Femur (tissue), 1 donor: ENCODE data around the gene RCCD1.

ENCODE experiments used
- DNase-seq: peaks from one replicate; pipeline ENCODE4 v3.0.0-alpha.2; 2017

Gene RCCD1

DNA sequence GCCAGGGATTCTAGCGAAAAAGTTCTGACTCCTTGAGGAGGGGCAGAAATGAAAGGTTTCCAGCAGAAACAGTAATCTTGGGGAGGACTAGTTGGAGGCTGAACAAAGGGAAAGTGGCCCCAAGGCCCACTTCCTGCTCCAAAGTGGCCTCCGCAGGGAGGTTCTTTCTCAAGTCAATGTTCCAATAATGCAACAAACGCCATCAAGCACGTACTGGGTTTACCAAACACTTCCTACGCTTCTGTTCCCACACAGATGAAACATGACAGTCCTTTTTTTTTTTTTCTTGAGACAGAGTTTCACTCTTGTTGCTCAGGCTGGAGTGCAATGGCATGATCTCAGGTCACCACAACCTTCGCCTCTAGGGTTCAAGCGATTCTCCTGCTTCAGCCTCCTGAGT, 9.6 kb upstream of the RCCD1 start:
- DNase-seq, result no peak

DNA sequence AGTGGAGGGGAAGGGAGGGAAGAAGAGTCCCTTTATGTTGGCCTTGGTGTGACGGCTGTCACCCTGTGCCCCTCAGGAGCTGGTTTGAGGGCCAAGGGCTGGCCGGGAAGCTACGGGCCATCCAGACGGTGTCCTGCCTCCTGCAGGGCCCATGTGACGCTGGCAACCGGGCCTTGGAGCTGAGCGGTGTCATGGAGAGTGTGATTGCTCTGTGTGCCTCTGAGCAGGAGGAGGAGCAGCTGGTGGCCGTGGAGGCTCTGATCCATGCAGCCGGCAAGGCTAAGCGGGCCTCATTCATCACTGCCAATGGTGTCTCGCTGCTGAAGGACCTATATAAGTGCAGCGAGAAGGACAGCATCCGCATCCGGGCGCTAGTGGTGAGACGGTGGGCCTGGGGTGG, 8.1 kb upstream of the RCCD1 start:
- DNase-seq, result no peak

DNA sequence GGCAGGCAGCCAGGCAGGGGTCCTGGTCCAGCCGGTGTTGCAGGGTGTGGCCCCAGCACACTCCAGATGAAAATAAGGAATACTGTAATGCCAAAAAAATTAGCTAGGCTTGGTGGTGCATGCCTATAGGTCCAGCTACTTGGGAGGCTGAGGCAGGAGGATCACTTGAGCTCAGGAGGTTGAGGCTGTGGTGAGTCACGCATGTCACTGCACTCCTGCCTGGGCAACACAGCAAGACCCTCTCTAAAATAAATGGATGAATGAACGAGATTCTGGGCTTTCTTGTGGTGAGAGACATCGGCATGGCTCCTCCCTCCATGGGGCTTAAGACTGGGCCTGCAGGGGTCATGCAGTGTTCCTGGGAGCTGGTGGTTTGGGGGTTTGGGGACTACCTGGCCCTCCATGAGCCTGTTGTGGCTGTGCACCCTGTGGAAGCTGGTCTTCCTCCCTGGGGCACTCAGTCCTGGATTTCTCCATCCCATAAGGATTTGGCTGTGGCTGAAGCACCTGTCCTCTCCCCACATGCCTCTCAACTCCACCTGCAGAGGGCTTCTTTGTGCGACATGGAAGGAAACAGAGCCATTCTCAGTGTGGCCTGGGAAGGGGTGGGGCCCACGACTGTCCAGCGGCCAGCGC, 7.6 kb upstream of the RCCD1 start:
- DNase-seq, result no peak

DNA sequence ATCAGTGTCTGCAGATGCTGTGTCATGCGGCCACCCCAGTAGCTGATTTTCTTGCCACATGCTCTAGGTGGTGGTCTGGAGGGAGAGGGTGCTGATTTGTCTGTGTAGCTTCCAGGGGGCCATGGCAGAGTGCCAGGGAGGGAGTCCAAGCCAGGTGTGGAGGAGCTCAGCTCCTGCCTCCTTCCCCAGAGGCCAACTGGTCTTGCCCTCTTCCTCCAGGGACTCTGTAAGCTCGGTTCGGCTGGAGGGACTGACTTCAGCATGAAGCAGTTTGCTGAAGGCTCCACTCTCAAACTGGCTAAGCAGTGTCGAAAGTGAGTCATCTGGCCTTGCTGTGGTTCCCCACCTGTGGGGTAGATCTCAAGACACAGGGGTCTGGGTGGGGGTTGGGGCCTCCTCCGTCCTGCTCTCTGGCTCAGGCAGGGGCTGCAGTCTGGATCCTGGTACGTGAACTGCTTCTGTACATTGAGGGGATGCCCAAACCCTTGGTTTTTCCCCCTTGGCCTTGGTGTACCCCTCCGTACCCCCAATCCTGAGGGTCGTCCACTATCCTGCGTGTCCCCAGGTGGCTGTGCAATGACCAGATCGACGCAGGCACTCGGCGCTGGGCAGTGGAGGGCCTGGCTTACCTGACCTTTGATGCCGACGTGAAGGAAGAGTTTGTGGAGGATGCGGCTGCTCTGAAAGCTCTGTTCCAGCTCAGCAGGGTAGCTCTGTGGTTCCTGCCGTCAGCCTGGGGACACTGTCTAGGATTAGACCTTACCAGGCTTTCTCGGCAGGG, 6.9 kb upstream of the RCCD1 start:
- DNase-seq, result no peak

DNA sequence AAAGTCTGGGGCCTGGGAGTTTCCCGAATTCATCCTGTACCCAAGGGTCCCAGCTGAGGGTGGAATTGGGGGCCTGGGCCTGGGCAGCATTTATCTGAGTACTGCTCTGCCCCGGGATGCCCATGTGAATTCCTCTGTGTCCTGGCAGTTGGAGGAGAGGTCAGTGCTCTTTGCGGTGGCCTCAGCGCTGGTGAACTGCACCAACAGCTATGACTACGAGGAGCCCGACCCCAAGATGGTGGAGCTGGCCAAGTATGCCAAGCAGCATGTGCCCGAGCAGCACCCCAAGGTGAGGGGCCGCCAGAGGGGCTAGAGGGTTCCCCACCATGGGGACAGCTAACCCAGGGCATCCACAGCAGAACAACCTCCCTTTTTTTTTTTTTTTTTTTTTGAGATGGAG, 6.2 kb upstream of the RCCD1 start:
- DNase-seq, result no peak

DNA sequence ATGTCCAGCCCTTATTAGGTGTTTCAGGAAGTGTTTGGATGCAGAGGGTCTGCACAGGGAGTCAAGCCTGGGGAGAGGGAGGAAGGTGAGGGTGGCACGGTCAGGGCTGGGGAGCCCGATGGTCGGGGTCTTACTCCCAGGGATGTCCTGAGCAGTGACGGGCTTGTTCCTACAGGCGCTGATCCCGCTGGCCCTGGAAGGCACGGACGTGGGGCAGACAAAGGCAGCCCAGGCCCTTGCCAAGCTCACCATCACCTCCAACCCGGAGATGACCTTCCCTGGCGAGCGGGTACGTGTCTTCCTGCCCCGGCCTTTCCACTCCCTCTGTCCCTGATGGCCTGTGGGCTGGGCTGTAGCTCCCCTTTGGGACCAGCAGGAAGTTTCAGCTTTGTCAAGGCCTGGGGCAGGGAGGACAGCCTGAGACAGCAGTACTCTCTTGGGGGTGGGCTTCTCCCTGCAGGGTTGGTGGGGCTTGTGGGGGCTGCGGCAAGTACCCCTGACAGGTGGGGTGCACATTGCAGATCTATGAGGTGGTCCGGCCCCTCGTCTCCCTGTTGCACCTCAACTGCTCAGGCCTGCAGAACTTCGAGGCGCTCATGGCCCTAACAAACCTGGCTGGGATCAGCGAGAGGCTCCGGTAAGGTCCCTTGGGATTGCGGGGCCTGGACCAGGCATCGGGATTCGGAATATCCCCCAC, 4.6 kb upstream of the RCCD1 start:
- no peak for DNase-seq

DNA sequence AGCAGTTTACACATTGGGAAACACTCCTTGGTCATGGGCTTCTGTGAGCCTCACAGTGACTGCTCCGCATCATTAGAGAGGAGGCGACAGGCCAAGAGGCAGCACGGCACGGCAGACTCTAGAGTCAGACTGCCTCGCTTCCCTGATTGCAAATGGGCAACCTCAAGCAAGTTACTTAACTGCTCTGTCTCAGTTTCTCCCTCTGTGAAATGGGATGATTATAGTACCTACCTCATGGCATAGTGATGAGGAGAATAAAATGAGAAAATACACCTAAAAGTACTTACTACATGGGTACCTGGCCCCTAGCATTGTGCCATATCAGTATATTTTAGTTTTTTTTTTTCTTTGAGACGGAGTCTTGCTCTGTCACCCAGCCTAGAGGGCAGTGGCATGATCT, 4.0 kb upstream of the RCCD1 start:
- no peak for DNase-seq

DNA sequence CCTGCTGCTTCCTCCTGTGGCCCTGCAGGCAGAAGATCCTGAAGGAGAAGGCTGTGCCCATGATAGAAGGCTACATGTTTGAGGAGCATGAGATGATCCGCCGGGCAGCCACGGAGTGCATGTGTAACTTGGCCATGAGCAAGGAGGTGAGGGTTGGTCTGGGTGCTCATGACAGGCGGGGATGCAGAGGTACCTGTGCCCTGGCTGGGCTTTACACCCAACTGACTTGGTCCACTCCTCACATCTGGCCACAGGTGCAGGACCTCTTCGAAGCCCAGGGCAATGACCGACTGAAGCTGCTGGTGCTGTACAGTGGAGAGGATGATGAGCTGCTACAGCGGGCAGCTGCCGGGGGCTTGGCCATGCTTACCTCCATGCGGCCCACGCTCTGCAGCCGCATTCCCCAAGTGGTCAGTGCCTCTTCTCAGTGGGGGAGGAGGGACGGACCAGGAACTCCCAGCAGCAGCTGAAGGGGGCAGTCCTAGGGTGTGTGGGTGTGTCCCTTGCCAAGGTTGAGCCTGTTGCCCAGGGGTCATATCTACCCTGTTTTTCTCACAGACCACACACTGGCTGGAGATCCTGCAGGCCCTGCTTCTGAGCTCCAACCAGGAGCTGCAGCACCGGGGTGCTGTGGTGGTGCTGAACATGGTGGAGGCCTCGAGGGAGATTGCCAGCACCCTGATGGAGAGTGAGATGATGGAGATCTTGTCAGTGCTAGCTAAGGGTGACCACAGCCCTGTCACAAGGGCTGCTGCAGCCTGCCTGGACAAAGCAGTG, 1.6 kb upstream of the RCCD1 start:
- DNase-seq, result no peak

DNA sequence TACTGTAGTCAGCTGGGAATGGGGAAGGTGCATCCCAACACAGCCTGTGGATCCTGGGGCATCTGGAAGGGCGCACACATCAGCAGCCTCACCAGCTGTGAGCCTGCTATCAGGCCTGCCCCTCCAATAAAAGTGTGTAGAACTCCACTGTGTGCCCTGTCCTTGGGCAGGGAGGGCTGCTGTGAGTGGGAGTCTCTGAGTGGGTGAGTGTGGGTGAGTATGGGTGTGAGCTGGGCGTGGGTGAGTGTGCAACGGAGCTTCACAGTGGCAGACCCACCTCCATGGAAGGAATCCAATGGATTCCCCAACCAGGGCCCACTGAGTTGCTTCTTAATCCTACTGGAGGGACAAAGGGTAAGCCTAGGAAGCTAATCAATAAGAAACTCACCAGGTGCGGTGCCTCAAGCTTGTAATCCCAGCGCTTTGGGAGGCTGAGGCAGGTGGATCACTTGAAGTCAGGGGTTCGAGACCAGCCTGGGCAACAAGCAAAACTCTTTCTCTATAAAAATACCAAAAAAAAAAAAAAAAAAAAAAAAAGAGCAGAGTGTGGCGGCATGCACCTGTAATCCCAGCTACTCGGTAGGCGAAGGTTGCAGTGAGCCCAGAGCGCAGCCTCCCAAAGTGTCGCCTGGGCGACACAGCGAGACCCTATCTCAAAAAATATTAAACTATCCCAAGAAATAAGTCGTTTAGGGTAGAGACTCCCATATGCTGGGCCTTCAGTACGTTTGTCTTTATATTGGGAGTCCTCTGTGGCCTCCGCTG, 555 bp upstream of the RCCD1 start:
- no peak for DNase-seq

DNA sequence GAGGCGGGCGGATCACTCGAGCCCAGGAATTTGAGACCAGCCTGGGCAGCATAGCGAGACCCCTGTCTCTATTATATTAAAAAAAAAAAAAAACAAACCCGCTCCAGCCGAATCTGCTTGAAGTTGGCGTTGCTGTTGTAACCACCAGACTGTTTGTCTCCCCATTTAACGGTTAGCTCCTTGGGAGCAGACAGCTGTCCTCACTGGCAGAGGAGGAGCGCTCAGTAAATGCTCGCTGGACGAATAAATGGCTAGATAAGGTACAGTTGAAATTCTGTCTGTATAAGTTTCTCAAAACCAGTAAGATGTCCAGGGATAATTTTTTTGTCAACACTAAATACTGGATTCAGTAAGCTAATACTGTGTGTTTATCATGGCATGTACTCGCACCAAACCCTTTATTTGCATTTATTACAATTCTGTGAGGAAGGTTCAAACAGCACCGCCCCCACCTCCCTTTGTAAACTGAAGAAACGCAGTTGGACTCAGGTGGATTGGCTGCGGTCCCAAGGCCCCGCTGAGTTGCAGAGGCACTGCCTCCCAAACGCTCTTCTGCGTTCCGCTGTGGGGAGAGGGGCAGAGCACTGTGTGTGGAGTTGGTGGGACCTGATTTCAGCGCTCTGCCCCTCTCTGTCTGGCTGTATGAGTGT, 1.1 kb downstream of the RCCD1 start:
- no peak for DNase-seq

DNA sequence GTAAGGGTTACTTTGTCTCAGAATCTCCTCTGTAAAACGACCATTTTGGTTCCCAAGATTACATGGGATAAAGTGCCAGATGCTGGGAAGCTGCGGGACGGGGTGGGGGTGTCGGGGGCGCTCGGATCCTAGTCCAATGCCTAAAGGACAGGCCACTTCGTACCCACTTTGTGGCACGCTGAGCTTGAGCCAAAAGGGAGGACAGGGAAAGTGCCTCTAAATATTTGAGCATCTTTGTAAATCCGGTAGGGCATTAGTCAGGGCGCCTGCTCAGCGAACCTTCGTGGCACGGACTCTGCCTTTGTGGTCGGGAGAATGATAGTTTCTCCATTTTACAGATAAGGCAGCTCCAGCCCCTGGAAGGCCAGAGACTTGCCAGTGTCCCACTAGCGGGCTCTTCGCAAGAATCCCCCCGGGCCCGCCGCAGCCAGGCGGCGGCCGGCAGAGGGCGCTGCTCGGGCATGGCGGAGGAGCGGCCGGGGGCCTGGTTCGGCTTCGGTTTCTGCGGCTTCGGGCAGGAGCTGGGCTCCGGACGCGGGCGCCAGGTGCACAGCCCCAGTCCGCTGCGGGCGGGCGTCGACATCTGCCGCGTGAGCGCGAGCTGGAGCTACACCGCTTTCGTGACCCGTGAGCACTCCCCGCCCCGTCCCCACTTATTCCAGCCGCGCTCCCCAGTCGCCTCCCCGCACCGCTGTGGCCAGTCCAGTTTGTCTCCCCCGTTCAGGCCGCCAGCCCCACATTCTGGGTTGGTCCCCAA, 1.8 kb downstream of the RCCD1 start:
- DNase-seq, result peak; percentile 86

DNA sequence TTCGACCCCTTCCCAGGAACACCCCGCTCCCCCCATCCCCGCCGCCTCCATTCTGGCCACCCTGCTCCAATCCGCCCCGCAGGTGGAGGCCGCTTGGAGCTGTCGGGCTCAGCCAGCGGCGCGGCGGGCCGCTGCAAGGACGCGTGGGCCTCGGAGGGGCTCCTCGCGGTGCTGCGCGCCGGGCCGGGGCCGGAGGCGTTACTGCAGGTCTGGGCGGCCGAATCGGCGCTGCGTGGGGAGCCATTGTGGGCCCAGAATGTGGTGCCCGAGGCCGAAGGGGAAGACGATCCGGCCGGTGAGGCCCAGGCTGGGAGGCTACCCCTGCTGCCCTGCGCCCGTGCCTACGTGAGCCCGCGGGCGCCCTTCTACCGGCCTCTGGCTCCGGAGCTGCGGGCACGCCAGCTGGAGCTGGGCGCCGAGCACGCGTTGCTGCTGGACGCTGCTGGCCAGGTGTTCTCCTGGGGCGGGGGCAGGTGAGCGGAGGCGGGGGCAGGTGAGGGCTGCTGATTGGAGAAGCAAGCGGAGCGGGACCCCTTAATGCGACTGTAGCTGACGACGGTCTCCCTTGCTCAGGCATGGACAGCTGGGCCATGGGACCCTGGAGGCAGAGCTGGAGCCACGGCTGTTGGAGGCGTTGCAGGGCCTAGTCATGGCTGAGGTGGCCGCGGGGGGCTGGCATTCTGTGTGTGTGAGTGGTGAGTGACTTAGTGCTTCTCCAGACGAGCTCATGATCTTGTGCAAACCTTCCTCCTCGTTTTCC, 2.5 kb downstream of the RCCD1 start:
- no peak for DNase-seq

DNA sequence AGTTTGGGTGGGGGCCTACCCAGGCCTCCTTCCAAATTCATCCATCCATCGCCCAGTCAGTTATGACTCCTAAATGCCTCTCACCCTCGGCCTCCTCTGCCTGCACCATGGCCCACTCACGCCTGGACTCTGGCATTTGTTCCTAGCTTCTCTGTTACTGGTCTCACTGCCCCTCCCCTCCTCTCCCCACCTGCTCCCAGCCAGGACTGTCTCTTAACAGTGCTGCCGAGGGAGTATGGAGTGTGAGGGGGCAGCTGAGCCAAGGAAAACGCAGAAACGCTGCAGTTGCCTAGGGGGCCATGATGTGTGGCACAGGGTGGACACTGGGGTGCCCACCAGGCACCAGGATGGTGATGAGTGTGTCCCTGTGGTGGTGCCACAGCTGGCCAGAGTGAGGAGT, 3.1 kb downstream of the RCCD1 start:
- DNase-seq, result no peak

DNA sequence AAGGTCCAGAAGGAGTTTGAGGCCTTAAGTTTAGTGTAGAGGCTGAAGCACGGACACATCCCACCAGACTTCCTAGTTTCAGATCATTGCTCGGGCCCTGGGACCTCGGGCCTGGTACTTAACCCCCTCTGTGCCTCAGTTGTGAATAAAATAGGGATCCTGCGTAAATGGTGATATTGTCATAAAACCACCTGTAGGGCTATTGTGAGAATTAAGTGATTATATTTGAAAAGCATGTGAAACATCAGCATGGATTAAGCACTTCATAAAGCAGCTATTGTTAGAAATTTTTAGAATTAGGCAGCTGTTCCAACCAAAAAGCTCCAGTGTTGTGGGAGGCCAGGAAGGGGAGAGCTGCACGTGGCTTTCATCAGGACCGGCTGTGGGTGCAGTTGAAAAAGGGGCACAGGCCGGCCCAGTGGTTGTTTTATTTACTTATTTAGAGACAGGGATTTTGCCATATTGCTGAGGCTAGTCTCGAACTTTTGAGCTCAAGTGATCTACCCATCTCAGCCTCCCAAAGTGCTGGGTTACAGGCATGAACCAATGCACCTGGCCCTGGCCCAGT, 4.4 kb downstream of the RCCD1 start:
- no peak for DNase-seq

DNA sequence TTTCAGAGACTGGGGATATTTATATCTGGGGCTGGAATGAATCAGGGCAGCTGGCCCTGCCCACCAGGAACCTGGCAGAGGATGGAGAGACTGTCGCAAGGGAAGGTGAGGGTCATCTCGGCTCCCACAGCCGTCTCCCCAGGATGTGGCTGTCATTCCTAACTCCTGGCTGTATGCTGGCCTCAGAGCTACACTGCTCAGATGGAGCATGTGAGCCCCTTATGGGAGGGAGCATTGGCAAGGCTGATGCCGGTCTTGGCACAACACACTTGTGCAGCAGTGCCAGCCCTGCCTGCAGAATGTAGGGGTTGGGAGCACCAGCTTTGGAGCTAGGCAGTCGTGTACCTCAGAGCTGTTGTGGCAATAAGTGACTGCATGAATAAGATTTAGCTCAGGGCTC, 5.2 kb downstream of the RCCD1 start:
- DNase-seq, result peak; percentile 89

DNA sequence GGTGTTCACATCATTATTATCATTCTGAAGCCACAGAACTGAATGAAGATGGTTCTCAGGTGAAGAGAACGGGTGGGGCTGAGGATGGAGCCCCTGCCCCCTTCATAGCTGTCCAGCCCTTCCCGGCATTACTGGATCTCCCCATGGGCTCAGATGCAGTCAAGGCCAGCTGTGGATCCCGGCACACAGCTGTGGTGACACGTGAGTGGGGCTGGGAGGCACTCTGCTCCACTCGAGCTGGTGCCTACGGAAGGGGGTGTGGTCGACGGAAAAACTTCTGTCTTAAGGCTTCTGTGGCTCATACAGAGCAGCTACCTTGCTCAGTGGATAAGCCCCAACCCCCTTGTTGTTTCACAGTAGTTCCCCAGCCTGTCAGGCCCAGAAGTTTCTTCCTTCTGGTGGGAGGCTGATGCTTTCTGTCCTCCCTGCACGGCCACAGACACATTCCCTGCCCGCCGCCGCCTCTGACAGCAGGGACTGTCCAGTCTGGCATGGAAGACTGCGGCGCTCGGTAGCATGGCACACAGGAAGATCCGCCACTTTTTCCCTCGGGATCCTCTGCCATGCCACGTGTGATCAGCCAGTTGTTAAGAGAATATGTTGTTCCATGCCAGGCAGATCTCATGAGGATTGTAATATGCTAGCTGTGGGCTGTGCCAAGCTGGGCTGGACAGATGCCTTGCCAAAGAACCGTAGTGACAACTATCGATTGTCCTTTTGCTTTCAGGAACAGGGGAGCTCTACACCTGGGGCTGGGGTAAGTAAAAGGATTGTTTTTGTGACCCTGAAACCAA, 5.8 kb downstream of the RCCD1 start:
- no peak for DNase-seq

DNA sequence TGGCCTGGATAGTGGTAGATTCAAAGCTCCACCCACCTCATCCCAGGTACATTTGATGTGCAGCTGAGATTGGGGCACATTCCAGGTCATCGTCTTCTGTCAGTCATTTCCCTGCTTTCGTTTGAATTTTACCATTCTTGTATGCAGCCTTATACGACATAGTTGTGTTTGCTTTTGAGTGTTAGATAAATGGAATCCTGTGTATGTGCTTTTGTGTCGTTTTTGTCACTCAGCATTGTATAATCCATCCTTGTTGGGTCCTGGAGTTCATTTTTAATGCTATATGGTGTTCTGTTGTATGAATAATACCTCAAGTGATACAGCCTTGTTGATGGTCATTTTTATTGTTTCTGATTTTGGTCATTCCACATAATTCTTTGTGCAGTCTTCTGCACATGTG, 7.3 kb downstream of the RCCD1 start:
- no peak for DNase-seq

DNA sequence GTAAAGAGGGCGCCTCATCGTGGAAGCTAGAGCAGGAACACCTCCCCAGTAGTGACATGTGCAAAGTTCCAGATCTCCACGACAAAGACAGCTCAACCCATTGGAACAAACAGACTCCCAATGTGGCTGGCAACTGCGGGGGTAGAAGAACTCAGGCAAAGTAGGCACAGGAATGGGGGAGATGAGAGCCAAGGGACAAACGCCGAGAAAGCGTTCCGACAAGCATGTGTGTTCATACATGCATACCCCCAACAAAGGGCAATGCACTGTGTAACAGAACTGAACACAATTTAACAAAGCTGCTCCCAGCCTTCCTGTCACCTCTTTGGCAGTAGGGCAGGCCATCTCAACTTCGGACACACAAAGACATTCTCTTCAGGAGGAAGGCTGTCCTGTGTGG, 11.6 kb downstream of the RCCD1 start:
- no peak for DNase-seq

DNA sequence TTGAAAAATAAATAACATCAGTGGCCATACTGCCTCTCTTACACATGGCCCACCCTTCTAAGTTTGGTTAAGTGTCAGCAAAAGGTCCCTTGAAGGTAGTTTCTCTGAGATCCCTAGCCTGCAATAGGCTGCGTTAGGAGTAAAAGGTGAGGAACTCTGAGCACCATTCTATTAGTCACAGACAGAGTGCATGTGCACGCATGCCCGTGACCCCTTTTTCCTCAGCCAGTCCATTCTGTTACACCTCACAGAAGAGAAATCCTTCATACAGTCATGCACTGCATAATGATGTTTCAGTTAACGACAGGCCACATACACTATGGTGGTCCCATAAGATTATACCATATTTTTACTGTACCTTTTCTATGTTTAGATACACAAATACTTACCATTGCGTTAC, 12.5 kb downstream of the RCCD1 start:
- DNase-seq, result no peak
